ENCODE results near the gene CYTL1.

DNA sequence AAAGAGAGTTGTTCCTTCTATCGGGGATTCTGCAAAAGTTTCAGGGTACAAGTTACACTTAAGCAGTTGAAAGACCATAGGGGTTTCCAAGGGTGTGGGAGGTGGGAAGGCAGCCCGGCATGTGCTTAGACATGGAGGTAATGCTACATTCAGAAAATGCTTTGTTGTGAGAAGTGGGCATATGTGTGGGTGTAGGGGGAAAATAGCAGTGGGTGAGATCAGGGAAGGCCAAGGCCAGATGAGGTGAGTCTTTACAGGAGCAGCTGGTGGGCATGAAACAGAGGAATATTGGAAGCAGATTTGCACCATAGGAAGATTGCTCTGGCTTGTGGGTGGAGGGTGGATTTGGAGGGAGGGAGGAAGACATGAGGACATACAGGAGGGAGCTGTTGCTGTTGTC, 8.3 kb downstream of the CYTL1 start:
- TF ChIP-seq, protein P1, sequence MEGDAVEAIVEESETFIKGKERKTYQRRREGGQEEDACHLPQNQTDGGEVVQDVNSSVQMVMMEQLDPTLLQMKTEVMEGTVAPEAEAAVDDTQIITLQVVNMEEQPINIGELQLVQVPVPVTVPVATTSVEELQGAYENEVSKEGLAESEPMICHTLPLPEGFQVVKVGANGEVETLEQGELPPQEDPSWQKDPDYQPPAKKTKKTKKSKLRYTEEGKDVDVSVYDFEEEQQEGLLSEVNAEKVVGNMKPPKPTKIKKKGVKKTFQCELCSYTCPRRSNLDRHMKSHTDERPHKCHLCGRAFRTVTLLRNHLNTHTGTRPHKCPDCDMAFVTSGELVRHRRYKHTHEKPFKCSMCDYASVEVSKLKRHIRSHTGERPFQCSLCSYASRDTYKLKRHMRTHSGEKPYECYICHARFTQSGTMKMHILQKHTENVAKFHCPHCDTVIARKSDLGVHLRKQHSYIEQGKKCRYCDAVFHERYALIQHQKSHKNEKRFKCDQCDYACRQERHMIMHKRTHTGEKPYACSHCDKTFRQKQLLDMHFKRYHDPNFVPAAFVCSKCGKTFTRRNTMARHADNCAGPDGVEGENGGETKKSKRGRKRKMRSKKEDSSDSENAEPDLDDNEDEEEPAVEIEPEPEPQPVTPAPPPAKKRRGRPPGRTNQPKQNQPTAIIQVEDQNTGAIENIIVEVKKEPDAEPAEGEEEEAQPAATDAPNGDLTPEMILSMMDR (IDR thresholded peaks at IDR 0.05), result no peak
- TF ChIP-seq POLR2A (IDR thresholded peaks at IDR 0.05) (no peak), POLR2AphosphoS5 (IDR thresholded peaks at IDR 0.05) (no peak)

Data from breast epithelium (tissue), 3 donors.